Right cardiac atrium (tissue), 5 donors: Measurements from ENCODE around the gene MAN1A2. TPM values are rescaled to one million over a fixed set of nuclear protein-coding genes. Genes with fewer than 3 reads are reported as not detected.

Experiments
- ATAC-seq, 2 donors: fragments of 200-7000 bp; cut with Tn5 transposase; one replicate each; pipeline versions ENCODE4 v1.8.0 to v1.9.1; 2020; ENCODE audit warnings: moderate library complexity in 2 of 2, mild to moderate bottlenecking in 1 of 2
- DNase-seq, 3 donors: peaks; one replicate each; pipeline ENCODE4 v3.0.0-alpha.2; 2020
- H3K27ac ChIP-seq: one replicate; pipeline ENCODE4 v1.5.1; 2013; ENCODE audit warnings: mild to moderate bottlenecking, low read length, control low read depth, moderate library complexity
- H3K27me3 ChIP-seq: one replicate; pipeline ENCODE4 v1.6.1; 2013; ENCODE audit not compliant: control insufficient read depth, insufficient read depth
- H3K4me1 ChIP-seq: one replicate; pipeline ENCODE4 v1.6.1; 2013; ENCODE audit warnings: low read length; ENCODE audit not compliant: control insufficient read depth, insufficient read depth
- H3K4me3 ChIP-seq: one replicate; pipeline ENCODE4 v1.5.1; 2013; ENCODE audit warnings: low read length, control low read depth
- H3K9me3 ChIP-seq: one replicate; pipeline ENCODE4 v1.6.1; 2013; ENCODE audit warnings: low read length; ENCODE audit not compliant: control insufficient read depth
- WGBS: extraction: QIAGEN DNeasy Blood & Tissue Kit; methylation state at CpG from one replicate; pipeline ENCODE4 v1.1.7; 2013; 5-methylcytosine and 5-hydroxymethylcytosine counted together
- intact Hi-C, 4 donors: fragments of 100-400 bp; cut with DNase I; formaldehyde crosslinking; loops; one replicate each; pipeline versions ENCODE4 v1.11.0 to v1.14.0; 2022 to 2023
- polyA plus RNA-seq: library from polyadenylated mRNA; stranded (reverse); fragments of 200-250 nt; gene quantifications from one replicate; pipeline ENCODE4 v1.2.3, GENCODE V29; 2013
- total RNA-seq, 4 donors: library from RNA; stranded (reverse); fragmentation: NEBNext Ultra II Directional; extraction: Animal tissue kit (Norgen Biotek cat#: 25700); gene quantifications; one replicate each; pipeline ENCODE4 v1.2.1, GENCODE V29; 2021
- donor health status: healthy with polysubstance abuse.
- donor health status: DM: no; HTN: yes; CAD: no.
- donor health status: DM: no; HTN: no; CAD: no.
- donor health status: DM: no; HTN: yes; CAD: no; lungs with severe emphysema.
- donor health status: DM: yes; HTN: yes; CAD: no.

Gene MAN1A2
- total and polyA plus RNA-seq, 5 donors, result 8.8 to 49.0 (median 43.4) TPM

GRCh38 chr1:117372863-117373412, 5.7 kb downstream of the MAN1A2 start:
- Histone ChIP-seq H3K4me3 (no peak overlapping the region), H3K4me1 (peaks cover 6% of the 10 kb centered on the region), H3K9me3 (no peaks in the 10 kb centered on the region), H3K27me3 (no peaks in the 10 kb centered on the region), H3K27ac (no peak overlapping the region)
- no peak for ATAC-seq
- DNase-seq, result no peak
- intact Hi-C loops, result no loop called here
- WGBS, result 90% methylated on average over 5 of the region's 5 CpGs

GRCh38 chr1:117373932-117374331, 6.7 kb downstream of the MAN1A2 start:
- Histone ChIP-seq H3K27me3 (no peaks in the 10 kb centered on the region), H3K9me3 (no peaks in the 10 kb centered on the region), H3K27ac (no peak overlapping the region), H3K4me3 (no peak overlapping the region), H3K4me1 (peaks cover 6% of the 10 kb centered on the region)
- 62% methylated on average over 4 of the region's 4 CpGs for WGBS
- intact Hi-C loops, result no loop called here
- ATAC-seq (no peak), DNase-seq (no peak)

DNA sequence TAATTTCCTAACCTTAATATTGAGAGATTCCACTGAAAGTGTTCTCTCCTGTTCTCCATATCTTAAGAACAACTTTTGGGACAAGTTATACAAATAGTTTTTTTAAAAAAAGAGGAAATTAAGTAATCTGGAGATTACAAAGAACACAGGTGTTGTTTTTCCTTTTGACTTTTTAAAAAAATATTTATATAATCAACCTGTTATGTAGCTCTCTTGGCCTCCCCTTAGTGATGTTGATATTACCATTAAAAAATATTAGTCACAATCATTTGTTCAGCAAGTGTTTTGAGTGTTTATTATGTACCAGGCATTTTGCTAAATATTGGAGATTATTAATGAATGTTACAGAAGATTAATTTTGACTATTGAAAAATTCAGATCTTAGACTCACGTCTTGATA, 8.1 kb downstream of the MAN1A2 start:
- ATAC-seq (no peak), DNase-seq (no peak)
- Histone ChIP-seq H3K4me3 (no peak overlapping the region), H3K9me3 (no peaks in the 10 kb centered on the region), H3K4me1 (peaks cover 6% of the 10 kb centered on the region), H3K27ac (no peak overlapping the region), H3K27me3 (no peaks in the 10 kb centered on the region)
- 86% methylated on average over 1 of the region's 1 CpG for WGBS
- intact Hi-C loops, result no loop called here

DNA sequence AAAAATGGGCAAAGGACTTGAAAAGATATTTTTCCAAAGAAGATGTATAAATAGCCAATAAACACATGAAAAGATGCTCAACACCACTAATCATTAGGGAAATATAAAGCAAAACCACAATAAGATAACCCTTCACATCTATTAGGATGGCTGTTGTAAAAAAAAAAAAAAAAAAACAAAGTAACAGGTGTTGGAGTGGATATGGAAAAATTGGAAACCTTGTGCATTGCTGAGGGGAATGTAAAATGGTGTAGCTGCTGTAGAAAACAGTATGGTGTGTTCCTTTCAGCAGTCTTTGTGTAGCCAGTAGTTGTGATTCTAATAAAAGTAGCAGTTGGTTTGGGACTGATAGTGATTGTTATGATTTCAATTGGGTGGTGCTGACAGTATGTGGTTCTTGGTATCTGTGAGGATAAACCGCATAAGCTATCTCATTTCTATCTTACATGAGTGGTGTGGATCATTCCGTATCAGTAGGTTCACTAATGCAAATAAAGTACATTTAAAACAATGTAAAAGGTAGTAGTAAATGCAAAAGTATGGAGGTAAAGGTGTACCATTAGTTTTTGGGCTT, 19.9 kb downstream of the MAN1A2 start:
- WGBS, result 70% methylated on average over 2 of the region's 2 CpGs
- Histone ChIP-seq H3K9me3 (no peaks in the 10 kb centered on the region), H3K27ac (no peak overlapping the region), H3K4me3 (no peak overlapping the region), H3K27me3 (no peaks in the 10 kb centered on the region), H3K4me1 (peaks cover 8% of the 10 kb centered on the region)
- intact Hi-C loops, result no loop called here
- DNase-seq, result no peak
- no peak for ATAC-seq

GRCh38 chr1:117388328-117388727, 21.1 kb downstream of the MAN1A2 start:
- H3K4me3 ChIP-seq, result no peak overlapping the region
- ATAC-seq (peak in 1 of 2 donors; percentile 25), DNase-seq (no peak)
- H3K27me3 ChIP-seq, result no peaks in the 10 kb centered on the region
- 94% methylated on average over 3 of the region's 3 CpGs for WGBS
- no peak overlapping the region for H3K27ac ChIP-seq
- intact Hi-C loops, result no loop called here
- H3K9me3 ChIP-seq, result no peaks in the 10 kb centered on the region
- peaks cover 8% of the 10 kb centered on the region for H3K4me1 ChIP-seq

DNA sequence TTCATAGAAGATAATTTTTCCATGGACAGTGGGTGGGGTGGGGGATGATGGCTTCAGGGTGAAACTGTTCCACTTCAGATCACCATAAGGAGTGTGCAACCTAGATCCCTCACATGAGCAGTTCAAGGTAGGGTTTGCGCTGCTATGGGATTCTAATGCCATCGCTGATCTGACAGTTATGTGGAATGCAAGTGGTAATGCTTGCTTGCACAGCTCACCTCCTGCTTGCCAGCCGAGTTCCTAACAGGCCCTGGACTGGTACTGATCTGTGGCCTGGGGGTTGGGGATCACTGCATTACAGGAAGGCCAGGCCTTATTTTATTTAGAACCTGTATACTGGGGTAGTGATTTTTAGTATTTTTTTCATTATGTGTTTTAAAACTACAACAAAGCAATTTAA, 22.0 kb downstream of the MAN1A2 start:
- Histone ChIP-seq H3K4me3 (no peak overlapping the region), H3K4me1 (peaks cover 8% of the 10 kb centered on the region), H3K27me3 (no peaks in the 10 kb centered on the region), H3K27ac (peak overlapping the region; percentile 50), H3K9me3 (no peaks in the 10 kb centered on the region)
- 71% methylated on average over 3 of the region's 3 CpGs for WGBS
- peak in 1 of 3 donors; percentile 40 for DNase-seq
- intact Hi-C loops, result no loop called here
- peak; percentile 35 to 65 for ATAC-seq

DNA sequence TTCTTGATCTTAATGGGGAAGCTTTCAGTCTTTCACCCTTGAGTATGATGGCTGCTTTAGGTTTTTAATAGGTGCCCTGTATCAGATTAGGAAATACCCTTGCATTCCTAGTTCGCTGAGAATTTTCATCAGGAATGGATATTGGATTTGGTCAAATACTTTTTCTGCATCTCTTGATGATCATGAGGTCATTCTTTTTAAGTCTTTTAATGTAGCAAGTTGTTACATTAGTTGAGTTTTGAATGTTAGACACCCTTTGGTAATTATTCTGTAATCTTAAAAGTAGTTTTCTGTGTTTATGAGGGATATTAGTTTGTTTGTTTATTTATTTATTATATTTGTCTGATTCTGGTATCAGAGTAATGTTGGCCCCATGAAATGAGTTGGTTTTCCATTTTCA, 22.5 kb downstream of the MAN1A2 start:
- WGBS, result 89% methylated on average over 1 of the region's 1 CpG
- Histone ChIP-seq H3K4me3 (no peak overlapping the region), H3K4me1 (peaks cover 8% of the 10 kb centered on the region), H3K27ac (no peak overlapping the region), H3K27me3 (no peaks in the 10 kb centered on the region), H3K9me3 (no peaks in the 10 kb centered on the region)
- no peak for ATAC-seq
- intact Hi-C loops, result no loop called here
- no peak for DNase-seq

DNA sequence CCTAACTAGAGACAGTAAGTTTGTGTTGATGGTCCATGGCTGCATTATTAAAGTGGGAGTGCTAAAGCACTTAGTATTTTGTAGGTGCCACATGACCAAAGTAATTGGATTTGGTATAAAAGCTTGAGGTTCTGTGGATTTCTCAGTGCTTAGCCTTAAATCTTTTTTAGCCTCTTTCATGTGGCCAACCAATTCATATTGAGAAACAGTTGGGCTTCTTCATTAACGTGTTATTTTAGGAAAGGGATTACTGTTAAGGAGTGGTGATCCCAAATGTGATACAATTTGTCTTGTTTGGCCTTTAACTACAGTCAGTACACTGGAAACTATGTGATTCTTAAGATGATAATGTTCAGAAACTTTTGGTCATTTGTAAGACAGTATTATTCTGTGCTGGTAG, 25.5 kb downstream of the MAN1A2 start:
- H3K27ac ChIP-seq, result no peak overlapping the region
- ATAC-seq (no peak), DNase-seq (no peak)
- H3K4me3 ChIP-seq, result no peak overlapping the region
- intact Hi-C loops, result no loop called here
- WGBS, result 10% methylated on average over 1 of the region's 1 CpG
- H3K9me3 ChIP-seq, result no peaks in the 10 kb centered on the region
- no peaks in the 10 kb centered on the region for H3K27me3 ChIP-seq
- H3K4me1 ChIP-seq, result peaks cover 4% of the 10 kb centered on the region

GRCh38 chr1:117396074-117396473, 28.8 kb downstream of the MAN1A2 start:
- no peak for ATAC-seq

DNA sequence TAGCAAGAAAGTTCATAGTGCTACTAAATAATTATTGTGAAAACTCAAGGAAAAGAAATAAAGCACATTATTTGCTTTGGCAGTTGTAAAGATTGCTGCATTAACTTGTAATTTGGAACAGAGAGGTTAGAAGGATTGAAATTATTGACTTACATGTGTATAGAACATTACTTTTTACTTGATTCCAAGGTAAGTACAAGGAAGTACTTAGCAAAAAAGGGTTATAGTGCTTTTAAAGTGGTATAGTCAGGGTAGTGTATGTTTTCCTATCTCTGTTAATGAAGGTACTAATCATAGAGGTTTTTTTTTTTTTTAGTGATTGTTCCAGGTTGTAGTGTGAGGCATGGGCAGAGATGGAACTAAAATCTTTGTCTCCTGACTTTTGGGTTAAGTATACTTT, 29.4 kb downstream of the MAN1A2 start:
- intact Hi-C loops, result no loop called here

More at GRCh38 chr1:117396074-117396473, 28.8 kb downstream of the MAN1A2 start:
- no peak overlapping the region for H3K27ac ChIP-seq
- no peak overlapping the region for H3K4me3 ChIP-seq
- DNase-seq, result no peak
- H3K9me3 ChIP-seq, result no peaks in the 10 kb centered on the region
- intact Hi-C loops, result no loop called here
- H3K27me3 ChIP-seq, result no peaks in the 10 kb centered on the region
- H3K4me1 ChIP-seq, result no peaks in the 10 kb centered on the region

DNA sequence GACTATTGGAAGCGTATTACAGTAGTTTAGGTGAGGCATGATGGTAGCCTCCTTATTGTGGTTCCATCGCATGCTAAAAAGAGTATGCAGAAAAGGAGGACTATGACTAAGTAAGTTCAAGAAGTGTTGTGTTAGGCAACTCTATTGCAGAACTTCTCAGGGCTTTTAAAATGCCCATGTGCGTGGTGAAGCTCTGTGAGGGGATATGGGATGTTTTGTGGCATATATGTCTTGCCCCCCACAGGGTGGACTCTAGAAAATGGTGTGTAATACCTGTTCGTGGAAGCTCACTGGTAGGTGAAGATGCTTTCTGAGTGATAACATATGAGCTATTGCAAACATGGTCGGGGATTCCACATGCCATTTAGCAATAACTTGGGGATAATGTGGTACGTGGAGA, 31.7 kb downstream of the MAN1A2 start:
- ATAC-seq, result no peak

More for the DNA sequence above, 29.4 kb downstream of the MAN1A2 start:
- no peaks in the 10 kb centered on the region for H3K27me3 ChIP-seq
- no peak overlapping the region for H3K27ac ChIP-seq
- no peak for ATAC-seq
- no peak overlapping the region for H3K4me3 ChIP-seq
- H3K9me3 ChIP-seq, result no peaks in the 10 kb centered on the region
- no peaks in the 10 kb centered on the region for H3K4me1 ChIP-seq
- DNase-seq, result no peak

GRCh38 chr1:117401761-117402160, 34.5 kb downstream of the MAN1A2 start:
- Histone ChIP-seq H3K4me3 (no peak overlapping the region), H3K27ac (no peak overlapping the region), H3K27me3 (no peaks in the 10 kb centered on the region), H3K9me3 (no peaks in the 10 kb centered on the region), H3K4me1 (no peaks in the 10 kb centered on the region)
- DNase-seq (no peak), ATAC-seq (no peak)
- intact Hi-C loops, result no loop called here

More for the DNA sequence above, 31.7 kb downstream of the MAN1A2 start:
- H3K4me3 ChIP-seq, result no peak overlapping the region
- no peak for DNase-seq
- no peaks in the 10 kb centered on the region for H3K9me3 ChIP-seq
- H3K4me1 ChIP-seq, result no peaks in the 10 kb centered on the region
- H3K27ac ChIP-seq, result no peak overlapping the region
- intact Hi-C loops, result no loop called here
- no peaks in the 10 kb centered on the region for H3K27me3 ChIP-seq
- WGBS, result 81% methylated on average over 6 of the region's 6 CpGs
